ENCODE results near the gene GOLIM4. TPM values are rescaled to one million over a fixed set of nuclear protein-coding genes. Genes with fewer than 3 reads are reported as not detected.

The GOLIM4 gene
- total RNA-seq, 1 donor from 2014 or later = 43.1 TPM

- H3K36me3 ChIP-seq = no peaks in the 10 kb centered on the region
- intact Hi-C loops (cut with DNase I) = no loop called here
- peaks cover 0 to 3% of the 10 kb centered on the region in 2 donors for H3K4me1 ChIP-seq
- no peaks in the 10 kb centered on the region for H3K27me3 ChIP-seq
- H3K9me3 ChIP-seq = no peaks in the 10 kb centered on the region
- no peak for DNase-seq (ENCODE audit: low spot score in 2 of 2)
- TF ChIP-seq CTCF (IDR thresholded peaks at IDR 0.05) = no peak
- H3K4me3 ChIP-seq = no peak overlapping the region
- H3K27ac ChIP-seq = no peak overlapping the region
Measured at GRCh38 chr3:168117853-168118313, 22.2 kb upstream of the GOLIM4 start.

- Histone ChIP-seq H3K9me3 (no peaks in the 10 kb centered on the region), H3K36me3 (no peaks in the 10 kb centered on the region), H3K27ac (no peak overlapping the region), H3K27me3 (no peaks in the 10 kb centered on the region), H3K4me1 (peaks cover 0 to 3% of the 10 kb centered on the region in 2 donors), H3K4me3 (no peak overlapping the region)
- no peak for DNase-seq (ENCODE audit: low spot score in 2 of 2)
- intact Hi-C loops (cut with DNase I) = no loop called here
- no peak for TF ChIP-seq CTCF (IDR thresholded peaks at IDR 0.05)
Measured at GRCh38 chr3:168117059-168117458, 21.3 kb upstream of the GOLIM4 start.

- DNase-seq (ENCODE audit: low spot score in 2 of 2) = peak in 1 of 2 donors; percentile 57
- intact Hi-C loops (cut with DNase I) = no loop called here
- no peak for TF ChIP-seq CTCF (IDR thresholded peaks at IDR 0.05)
- Histone ChIP-seq H3K27ac (no peak overlapping the region), H3K4me3 (no peak overlapping the region), H3K27me3 (no peaks in the 10 kb centered on the region), H3K4me1 (no peaks in the 10 kb centered on the region), H3K36me3 (no peaks in the 10 kb centered on the region), H3K9me3 (no peaks in the 10 kb centered on the region)
Measured at GRCh38 chr3:168116279-168116678, 20.6 kb upstream of the GOLIM4 start.

GRCh38 chr3:168113848-168114247, 18.1 kb upstream of the GOLIM4 start:
- no peak for TF ChIP-seq CTCF (IDR thresholded peaks at IDR 0.05)
- no peak for DNase-seq (ENCODE audit: low spot score in 2 of 2)
- H3K27ac ChIP-seq = no peak overlapping the region
- intact Hi-C loops (cut with DNase I) = no loop called here
- H3K36me3 ChIP-seq = no peaks in the 10 kb centered on the region
- H3K4me1 ChIP-seq = no peaks in the 10 kb centered on the region
- H3K4me3 ChIP-seq = no peak overlapping the region
- H3K9me3 ChIP-seq = no peaks in the 10 kb centered on the region
- no peaks in the 10 kb centered on the region for H3K27me3 ChIP-seq

GRCh38 chr3:168112894-168113293, 17.2 kb upstream of the GOLIM4 start:
- TF ChIP-seq CTCF (IDR thresholded peaks at IDR 0.05) = no peak
- H3K9me3 ChIP-seq = no peaks in the 10 kb centered on the region

GRCh38 chr3:168104361-168104760, 8.6 kb upstream of the GOLIM4 start:
- H3K27me3 ChIP-seq = no peaks in the 10 kb centered on the region
- DNase-seq (ENCODE audit: low spot score in 2 of 2) = no peak
- intact Hi-C loops (cut with DNase I) = no loop called here

More at GRCh38 chr3:168112894-168113293, 17.2 kb upstream of the GOLIM4 start:
- DNase-seq (ENCODE audit: low spot score in 2 of 2) = no peak
- Histone ChIP-seq H3K36me3 (no peaks in the 10 kb centered on the region), H3K4me3 (no peak overlapping the region), H3K27me3 (no peaks in the 10 kb centered on the region), H3K27ac (no peak overlapping the region), H3K4me1 (no peaks in the 10 kb centered on the region)
- intact Hi-C loops (cut with DNase I) = no loop called here

More at GRCh38 chr3:168104361-168104760, 8.6 kb upstream of the GOLIM4 start:
- no peak overlapping the region for H3K4me3 ChIP-seq
- no peaks in the 10 kb centered on the region for H3K9me3 ChIP-seq
- no peaks in the 10 kb centered on the region for H3K4me1 ChIP-seq
- TF ChIP-seq CTCF (IDR thresholded peaks at IDR 0.05) = no peak
- no peaks in the 10 kb centered on the region for H3K36me3 ChIP-seq
- no peak overlapping the region for H3K27ac ChIP-seq

Data from ascending aorta (tissue), 2 donors.